Vagina (tissue), 2 donors: ENCODE data around the gene UNC5B.

Source experiments
- POLR2A ChIP-seq, 2 donors: fragments of 450-650 bp; IDR thresholded peaks; one replicate each; pipeline ENCODE4 v1.6.1; 2017; ENCODE audit warnings: antibody characterized with exemption in 2 of 2, mild to moderate bottlenecking in 2 of 2, moderate library complexity in 2 of 2
- POLR2AphosphoS5 ChIP-seq, 2 donors: sonication (generic); formaldehyde crosslinking; IDR thresholded peaks; one replicate each; pipeline ENCODE4 v1.9.0; 2017; ENCODE audit warnings: antibody characterized with exemption in 2 of 2, mild to moderate bottlenecking in 2 of 2, low read depth in 1 of 2; ENCODE audit not compliant: insufficient read depth in 1 of 2
- TF ChIP-seq, protein P1 (sequence below), 3 experiments: fragments of 450-650 bp in 2 of 3; fragments of 200-600 bp in 1 of 3; sonication (generic) in 1 of 3; IDR thresholded peaks; one replicate each; pipeline ENCODE4 v1.5.1; 2017 to 2019; ENCODE audit warnings: antibody characterized with exemption in 3 of 3, mild to moderate bottlenecking in 2 of 3, moderate library complexity in 2 of 3

DNA sequence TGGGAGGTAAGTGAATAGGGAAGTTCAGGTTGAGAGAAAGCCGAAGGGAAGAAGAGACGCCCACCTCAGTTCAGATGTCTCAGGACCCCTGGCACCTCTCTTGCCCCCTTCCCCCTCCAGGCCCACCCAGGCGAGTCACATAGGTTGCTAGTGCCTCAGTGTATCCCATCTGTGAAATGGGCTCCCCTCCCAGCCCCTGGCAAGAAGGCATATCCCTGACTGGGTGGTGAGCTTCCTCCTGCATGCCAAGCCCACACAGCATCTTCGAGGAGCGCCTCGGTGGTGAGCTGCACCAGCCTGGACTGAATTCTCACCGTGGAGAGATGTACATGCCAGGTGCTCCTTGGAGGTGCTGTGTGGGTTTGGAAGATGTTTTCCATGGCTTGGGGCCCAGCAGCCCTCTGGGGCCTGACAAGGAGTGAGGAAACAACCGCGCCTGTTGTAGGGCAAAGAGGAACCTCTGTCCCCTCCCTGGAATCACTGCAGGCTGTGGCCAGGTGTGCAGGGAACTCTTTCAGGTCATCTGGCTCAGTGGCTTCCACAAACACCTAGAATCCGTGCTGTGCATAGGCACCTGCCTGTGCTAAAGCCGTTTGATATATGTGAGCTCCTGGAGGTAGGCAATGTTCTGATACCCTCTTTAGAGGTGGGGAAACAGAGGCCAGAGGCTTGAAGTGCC, 45.1 kb downstream of the UNC5B start:
- TF ChIP-seq, protein P1, sequence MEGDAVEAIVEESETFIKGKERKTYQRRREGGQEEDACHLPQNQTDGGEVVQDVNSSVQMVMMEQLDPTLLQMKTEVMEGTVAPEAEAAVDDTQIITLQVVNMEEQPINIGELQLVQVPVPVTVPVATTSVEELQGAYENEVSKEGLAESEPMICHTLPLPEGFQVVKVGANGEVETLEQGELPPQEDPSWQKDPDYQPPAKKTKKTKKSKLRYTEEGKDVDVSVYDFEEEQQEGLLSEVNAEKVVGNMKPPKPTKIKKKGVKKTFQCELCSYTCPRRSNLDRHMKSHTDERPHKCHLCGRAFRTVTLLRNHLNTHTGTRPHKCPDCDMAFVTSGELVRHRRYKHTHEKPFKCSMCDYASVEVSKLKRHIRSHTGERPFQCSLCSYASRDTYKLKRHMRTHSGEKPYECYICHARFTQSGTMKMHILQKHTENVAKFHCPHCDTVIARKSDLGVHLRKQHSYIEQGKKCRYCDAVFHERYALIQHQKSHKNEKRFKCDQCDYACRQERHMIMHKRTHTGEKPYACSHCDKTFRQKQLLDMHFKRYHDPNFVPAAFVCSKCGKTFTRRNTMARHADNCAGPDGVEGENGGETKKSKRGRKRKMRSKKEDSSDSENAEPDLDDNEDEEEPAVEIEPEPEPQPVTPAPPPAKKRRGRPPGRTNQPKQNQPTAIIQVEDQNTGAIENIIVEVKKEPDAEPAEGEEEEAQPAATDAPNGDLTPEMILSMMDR (IDR thresholded peaks at IDR 0.05), result no peak
- TF ChIP-seq POLR2AphosphoS5 (IDR thresholded peaks at IDR 0.05; ENCODE audit: insufficient read depth in 1 of 2, low read depth in 1 of 2) (no peak), POLR2A (IDR thresholded peaks at IDR 0.05) (no peak)
